ENCODE data around the gene LRRC8D. TPM values are rescaled to one million over a fixed set of nuclear protein-coding genes. Genes with fewer than 3 reads are reported as not detected.

Gene LRRC8D
- total RNA-seq, 1 donor from 2014 or later: 33.9 TPM

GRCh38 chr1:89812992-89813391 is 7.8 kb upstream of the LRRC8D start:
- no peak for TF ChIP-seq CTCF (IDR thresholded peaks at IDR 0.05; ENCODE audit: unreplicated experiment)
- H3K27me3 Mint-ChIP-seq (ENCODE audit: unreplicated experiment): peaks cover 2% of the 10 kb centered on the region

GRCh38 chr1:89815040-89815439 is 5.8 kb upstream of the LRRC8D start:
- Mint-ChIP-seq H3K27me3 (ENCODE audit: unreplicated experiment) (peaks cover under 1% of the 10 kb centered on the region), H3K36me3 (ENCODE audit: low read depth, unreplicated experiment) (no peaks in the 10 kb centered on the region), H3K9me3 (ENCODE audit: unreplicated experiment) (no peaks in the 10 kb centered on the region), H3K4me1 (ENCODE audit: unreplicated experiment) (peaks cover 11% of the 10 kb centered on the region), H3K27ac (ENCODE audit: unreplicated experiment) (no peak overlapping the region), H3K4me3 (ENCODE audit: unreplicated experiment) (no peak overlapping the region)
- no peak for DNase-seq (ENCODE audit: low spot score)
- no peak for TF ChIP-seq CTCF (IDR thresholded peaks at IDR 0.05; ENCODE audit: unreplicated experiment)

More at GRCh38 chr1:89812992-89813391, 7.8 kb upstream of the LRRC8D start:
- H3K4me1 Mint-ChIP-seq (ENCODE audit: unreplicated experiment): peaks cover 7% of the 10 kb centered on the region
- H3K9me3 Mint-ChIP-seq (ENCODE audit: unreplicated experiment): no peaks in the 10 kb centered on the region
- H3K4me3 Mint-ChIP-seq (ENCODE audit: unreplicated experiment): no peak overlapping the region
- H3K36me3 Mint-ChIP-seq (ENCODE audit: low read depth, unreplicated experiment): no peaks in the 10 kb centered on the region
- H3K27ac Mint-ChIP-seq (ENCODE audit: unreplicated experiment): no peak overlapping the region
- no peak for DNase-seq (ENCODE audit: low spot score)

- no peak for DNase-seq (ENCODE audit: low spot score)
- Mint-ChIP-seq H3K27ac (ENCODE audit: unreplicated experiment) (no peak overlapping the region), H3K4me3 (ENCODE audit: unreplicated experiment) (no peak overlapping the region), H3K4me1 (ENCODE audit: unreplicated experiment) (peaks cover 17% of the 10 kb centered on the region), H3K9me3 (ENCODE audit: unreplicated experiment) (no peaks in the 10 kb centered on the region), H3K27me3 (ENCODE audit: unreplicated experiment) (peaks cover 5% of the 10 kb centered on the region), H3K36me3 (ENCODE audit: low read depth, unreplicated experiment) (peaks cover 4% of the 10 kb centered on the region)
- TF ChIP-seq CTCF (IDR thresholded peaks at IDR 0.05; ENCODE audit: unreplicated experiment): no peak
Observed at GRCh38 chr1:89815611-89816010, 5.2 kb upstream of the LRRC8D start.

- Mint-ChIP-seq H3K4me3 (ENCODE audit: unreplicated experiment) (no peak overlapping the region), H3K9me3 (ENCODE audit: unreplicated experiment) (no peaks in the 10 kb centered on the region), H3K27ac (ENCODE audit: unreplicated experiment) (no peak overlapping the region), H3K36me3 (ENCODE audit: low read depth, unreplicated experiment) (peaks cover 4% of the 10 kb centered on the region), H3K27me3 (ENCODE audit: unreplicated experiment) (peaks cover 5% of the 10 kb centered on the region), H3K4me1 (ENCODE audit: unreplicated experiment) (peaks cover 17% of the 10 kb centered on the region)
- DNase-seq (ENCODE audit: low spot score): no peak
- no peak for TF ChIP-seq CTCF (IDR thresholded peaks at IDR 0.05; ENCODE audit: unreplicated experiment)
Observed at GRCh38 chr1:89816366-89816765, 4.5 kb upstream of the LRRC8D start.

GRCh38 chr1:89821322-89822108 is 683 bp downstream of the LRRC8D start:
- peaks cover 18% of the 10 kb centered on the region for H3K4me1 Mint-ChIP-seq (ENCODE audit: unreplicated experiment)
- no peak for TF ChIP-seq CTCF (IDR thresholded peaks at IDR 0.05; ENCODE audit: unreplicated experiment)
- H3K27ac Mint-ChIP-seq (ENCODE audit: unreplicated experiment): no peak overlapping the region
- H3K36me3 Mint-ChIP-seq (ENCODE audit: low read depth, unreplicated experiment): peaks cover 4% of the 10 kb centered on the region
- peak; percentile 58 for DNase-seq (ENCODE audit: low spot score)
- peaks cover 10% of the 10 kb centered on the region for H3K27me3 Mint-ChIP-seq (ENCODE audit: unreplicated experiment)
- H3K9me3 Mint-ChIP-seq (ENCODE audit: unreplicated experiment): no peaks in the 10 kb centered on the region
- peak overlapping the region; percentile 87 for H3K4me3 Mint-ChIP-seq (ENCODE audit: unreplicated experiment)

Data from endothelial cell (in vitro differentiated cells).